Stimulated activated CD4-positive, alpha-beta T cell treated with anti-CD3 and anti-CD28 coated beads, Interleukin-15, amount 100 ng/mL, for 48 hours (primary cell): ENCODE data around the gene COMTD1.
"Not testable (repeated sequence)": the region's sequence is repeated elsewhere in the genome, so short reads cannot be mapped to it uniquely, and the experiment has no call there.

ENCODE experiments used
- DNase-seq, 2 donors: peaks; one replicate each; pipeline ENCODE4 v3.0.0-alpha.2; 2020; ENCODE audit warnings: low read depth in 2 of 2

COMTD1 gene

GRCh38 chr10:75223507-75223906, 12.2 kb downstream of the COMTD1 start:
- DNase-seq = no peak

GRCh38 chr10:75221492-75221891, 14.3 kb downstream of the COMTD1 start:
- not testable (repeated sequence) for DNase-seq

GRCh38 chr10:75220274-75220673, 15.5 kb downstream of the COMTD1 start:
- no peak for DNase-seq

DNA sequence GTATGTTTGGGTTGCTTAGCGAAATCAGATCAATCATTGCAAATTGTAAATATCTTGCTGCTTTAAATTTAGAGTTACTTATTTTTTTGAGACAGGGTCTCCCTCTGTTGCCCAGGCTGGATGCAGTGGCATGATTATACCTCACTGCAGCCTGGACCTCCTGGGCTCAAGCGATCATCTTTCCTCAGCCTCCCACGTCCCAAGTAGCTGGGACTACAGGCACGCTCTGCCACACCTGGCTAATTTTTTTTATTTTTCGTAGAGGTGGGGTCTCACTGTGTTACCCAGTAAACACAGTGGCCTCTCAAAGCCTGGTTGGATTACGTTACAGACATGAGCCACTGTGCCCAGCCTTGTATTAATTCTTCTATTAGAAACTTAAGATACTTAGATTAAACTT, 23.4 kb downstream of the COMTD1 start:
- no peak for DNase-seq

GRCh38 chr10:75211007-75211691, 24.6 kb downstream of the COMTD1 start:
- peak in 1 of 2 donors; percentile 16 for DNase-seq

DNA sequence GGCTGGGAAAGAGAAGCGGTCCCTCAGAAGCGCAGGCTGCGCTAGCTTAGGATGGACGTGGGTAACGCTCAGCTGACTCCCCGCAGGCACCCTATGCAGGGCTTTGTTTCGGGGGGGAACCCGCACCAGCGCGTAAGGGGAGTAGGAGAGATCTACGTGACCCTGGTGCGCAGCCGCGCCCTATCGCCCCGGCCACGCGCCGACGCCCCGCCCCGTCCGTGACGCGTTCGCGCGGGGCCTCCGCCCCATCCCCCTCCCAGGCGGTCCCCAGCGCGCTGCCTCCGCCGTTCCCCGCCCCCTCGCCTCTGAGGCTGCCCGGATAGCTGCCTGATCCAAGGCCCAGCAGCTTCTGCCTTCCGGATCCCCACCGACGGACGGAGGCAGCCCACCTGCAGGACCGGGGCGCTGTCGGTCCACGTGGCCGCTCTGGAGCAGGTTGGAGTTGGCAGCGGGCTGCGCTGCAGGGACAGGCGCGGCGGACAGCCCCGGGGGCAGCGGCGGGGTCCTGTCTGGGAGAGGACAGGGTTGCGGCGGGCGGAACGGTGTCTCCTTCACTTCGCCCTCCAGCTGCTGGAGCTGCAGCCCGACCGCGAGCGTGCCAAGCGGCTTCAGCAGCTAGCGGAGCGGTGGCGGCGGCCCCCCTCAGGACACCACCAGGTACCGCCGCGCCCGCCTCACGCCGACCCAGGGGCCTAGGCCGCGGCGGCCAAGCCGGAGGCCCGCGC, 25.3 kb downstream of the COMTD1 start, which contains the start of gene VDAC2:
VDAC2 (plus strand) TSS at position 515 of the 725 bp plus-strand sequence. CDS start 363 bp downstream, outside the sequence.
- DNase-seq = peak; percentile 85 to 93

DNA sequence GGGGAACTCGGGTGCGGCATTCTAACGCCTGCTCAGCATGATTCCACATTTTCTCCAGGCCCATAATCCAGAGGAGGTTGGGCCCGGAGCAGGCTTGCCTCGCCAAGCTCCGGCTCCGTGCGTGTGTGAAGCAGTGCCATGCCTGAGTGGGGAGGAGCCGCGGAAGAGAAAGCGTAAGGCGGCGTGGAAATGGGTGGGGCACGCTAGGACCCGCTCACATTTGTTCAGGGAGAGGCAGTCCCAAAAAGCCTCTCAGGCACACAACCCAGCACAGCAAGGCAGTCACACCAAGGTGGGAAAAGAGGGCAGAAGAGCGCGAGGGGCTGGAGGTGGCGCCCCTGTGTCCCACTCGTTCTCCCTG, 25.9 kb downstream of the COMTD1 start:
- DNase-seq = peak; percentile 53 to 66

GRCh38 chr10:75209086-75209920, 26.5 kb downstream of the COMTD1 start:
- no peak for DNase-seq

DNA sequence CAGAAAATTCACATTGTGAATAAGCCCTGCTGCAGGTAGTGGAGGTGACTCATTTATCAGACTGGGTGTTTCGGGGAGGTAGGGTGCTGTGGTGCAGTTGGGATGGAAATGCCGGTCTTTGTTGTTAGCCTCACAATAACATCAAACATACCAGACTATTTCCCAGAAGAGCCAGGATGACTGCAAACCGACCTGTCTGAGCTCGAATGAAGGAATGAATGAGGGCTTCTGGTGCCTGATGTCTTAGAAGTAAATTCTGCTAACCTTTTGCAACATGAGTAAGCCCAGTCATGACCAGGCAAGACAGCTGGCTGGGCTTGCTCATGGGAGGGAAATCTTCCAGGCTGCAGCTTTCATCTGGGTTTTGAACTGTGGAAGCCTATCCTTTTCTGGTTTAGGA, 27.6 kb downstream of the COMTD1 start:
- no peak for DNase-seq

- DNase-seq = no peak
Measured at GRCh38 chr10:75207857-75208144, 28.0 kb downstream of the COMTD1 start.

GRCh38 chr10:75207079-75207856, 28.5 kb downstream of the COMTD1 start:
- no peak for DNase-seq

DNA sequence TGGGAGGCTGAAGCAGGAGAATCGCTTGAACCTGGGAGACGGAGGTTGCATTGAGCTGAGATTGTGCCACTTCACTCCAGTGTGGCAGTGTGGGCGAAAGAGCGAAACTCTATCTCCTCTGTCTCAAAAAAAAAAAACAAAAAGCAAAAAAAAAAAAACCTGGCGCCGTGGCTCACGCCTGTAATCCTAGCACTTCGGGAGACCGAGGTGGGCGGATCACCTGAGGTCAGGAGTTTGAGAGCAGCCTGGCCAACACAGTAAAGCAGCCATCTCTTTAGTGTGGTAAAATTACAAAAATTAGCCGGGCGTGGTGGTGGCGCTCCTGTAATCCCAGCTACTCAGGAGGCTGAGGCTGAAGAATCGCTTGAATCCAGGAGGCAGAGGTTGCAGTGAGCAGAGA, 29.1 kb downstream of the COMTD1 start:
- not testable (repeated sequence) for DNase-seq

- no peak for DNase-seq
Measured at GRCh38 chr10:75205908-75206307, 29.8 kb downstream of the COMTD1 start.

GRCh38 chr10:75203724-75204123, 32.0 kb downstream of the COMTD1 start:
- DNase-seq = no peak

DNA sequence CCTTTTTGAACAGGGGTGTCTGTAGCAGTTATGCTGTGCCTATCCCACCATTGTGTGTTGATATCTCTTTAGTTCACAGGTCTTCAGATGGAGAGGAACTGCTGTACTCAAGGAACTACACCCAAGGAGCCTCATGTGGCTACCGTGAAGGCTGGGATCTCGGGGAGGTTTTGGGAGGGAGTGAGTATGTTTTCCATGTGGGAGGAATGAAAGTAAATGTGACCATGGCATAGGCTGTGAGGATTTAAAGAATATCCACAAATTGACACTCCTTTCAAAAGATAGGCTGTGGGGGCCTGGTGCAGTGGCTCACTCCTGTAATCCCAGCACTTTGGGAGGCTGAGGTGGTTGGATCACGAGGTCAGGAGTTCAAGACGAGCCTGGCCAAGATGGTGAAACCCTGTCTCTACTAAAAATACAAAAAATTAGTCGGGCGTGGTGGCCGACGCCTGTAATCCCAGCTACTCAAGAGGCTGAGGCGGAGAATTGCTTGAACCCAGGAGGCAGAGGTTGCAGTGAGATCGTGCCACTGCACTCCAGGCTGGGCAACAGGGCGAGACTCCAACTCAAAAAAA, 32.6 kb downstream of the COMTD1 start:
- DNase-seq = not testable (repeated sequence)

- DNase-seq = no peak
Measured at GRCh38 chr10:75202321-75203045, 33.3 kb downstream of the COMTD1 start.

GRCh38 chr10:75201793-75202307, 33.9 kb downstream of the COMTD1 start:
- DNase-seq = no peak

DNA sequence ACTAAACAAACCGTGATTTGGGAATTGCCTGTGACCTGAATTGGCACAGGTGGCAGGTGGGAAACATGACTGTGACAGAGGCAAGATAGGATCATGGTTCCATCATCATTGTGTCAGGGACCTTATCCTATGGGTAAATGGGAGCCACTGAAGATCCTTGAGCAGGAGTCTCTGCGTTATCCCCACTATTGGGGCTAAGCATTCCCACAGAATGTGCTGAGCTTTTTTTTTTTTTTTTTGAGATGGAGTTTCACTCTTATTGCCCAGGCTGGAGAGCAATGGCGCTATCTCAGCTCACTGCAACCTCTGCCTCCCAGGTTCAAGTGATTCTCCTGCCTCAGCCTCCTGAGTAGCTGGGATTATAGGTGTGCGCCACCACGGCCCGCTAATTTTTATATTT, 35.8 kb downstream of the COMTD1 start:
- not testable (repeated sequence) for DNase-seq

DNA sequence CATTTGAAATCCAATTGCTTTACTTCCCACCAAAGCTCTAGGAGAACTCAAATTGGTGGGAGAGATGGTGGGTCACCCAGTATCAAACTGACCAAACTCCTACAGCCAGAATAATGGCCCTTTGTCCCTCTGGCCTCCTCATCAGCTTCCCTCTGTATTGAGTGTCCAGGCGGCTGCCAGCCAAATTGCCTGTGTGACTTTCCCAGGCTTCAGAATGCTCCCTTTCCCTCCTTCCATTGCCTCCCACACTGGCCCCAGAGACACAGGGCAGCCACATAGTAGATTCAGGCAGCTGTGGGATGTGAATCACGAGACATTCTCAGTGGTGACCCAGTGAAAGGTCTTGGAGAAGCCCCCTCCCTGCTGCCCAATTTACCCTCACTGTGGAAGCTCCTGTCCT, 37.9 kb downstream of the COMTD1 start:
- DNase-seq = no peak

GRCh38 chr10:75197066-75197465, 38.7 kb downstream of the COMTD1 start:
- no peak for DNase-seq
